Measurements from ENCODE around the gene SLC25A36. TPM values are rescaled to one million over a fixed set of nuclear protein-coding genes. Genes with fewer than 3 reads are reported as not detected.
"Not testable (repeated sequence)": the region's sequence is repeated elsewhere in the genome, so short reads cannot be mapped to it uniquely, and the experiment has no call there.

Gene SLC25A36
- total RNA-seq, 1 donor from 2014 or later: 60.6 TPM

DNA sequence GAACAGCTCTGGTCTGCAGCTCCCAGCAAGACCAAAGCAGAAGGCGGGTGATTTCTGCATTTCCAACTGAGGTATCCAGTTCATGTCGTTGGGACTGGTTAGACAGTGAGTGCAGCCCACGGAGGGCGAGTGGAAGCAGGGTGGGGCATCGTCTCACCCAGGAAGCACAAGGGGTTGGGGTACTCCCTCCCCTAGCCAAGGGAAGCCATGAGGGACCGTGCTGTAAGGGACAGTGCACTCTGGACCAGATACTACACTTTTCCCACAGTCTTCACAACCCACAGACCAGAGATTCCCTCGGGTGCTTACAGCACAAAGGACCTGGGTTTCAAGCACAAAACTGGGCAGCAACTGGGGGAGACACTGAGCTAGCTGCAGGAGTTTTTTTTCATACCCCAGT lies 8.5 kb upstream of the SLC25A36 start:
- no peak for DNase-seq

DNA sequence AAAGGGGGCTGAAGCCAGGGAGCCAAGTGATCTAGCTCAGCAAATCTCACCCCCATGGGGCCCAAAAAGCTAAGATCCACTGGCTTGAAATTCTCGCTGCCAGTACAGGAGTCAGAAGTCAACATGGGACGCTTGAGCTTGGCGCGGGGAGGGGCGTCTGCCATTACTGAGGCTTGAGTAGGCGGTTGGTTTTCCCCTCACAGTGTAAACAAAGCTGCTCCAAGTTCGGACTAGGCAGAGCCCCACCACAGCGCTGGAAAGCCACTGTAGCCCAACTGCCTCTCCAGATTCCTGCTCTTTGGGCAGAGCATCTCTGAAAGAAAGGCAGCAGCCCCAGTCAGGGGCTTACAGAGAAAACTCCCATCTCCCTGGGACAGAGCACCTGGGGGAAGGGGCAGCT lies 8.1 kb upstream of the SLC25A36 start:
- no peak for DNase-seq

DNA sequence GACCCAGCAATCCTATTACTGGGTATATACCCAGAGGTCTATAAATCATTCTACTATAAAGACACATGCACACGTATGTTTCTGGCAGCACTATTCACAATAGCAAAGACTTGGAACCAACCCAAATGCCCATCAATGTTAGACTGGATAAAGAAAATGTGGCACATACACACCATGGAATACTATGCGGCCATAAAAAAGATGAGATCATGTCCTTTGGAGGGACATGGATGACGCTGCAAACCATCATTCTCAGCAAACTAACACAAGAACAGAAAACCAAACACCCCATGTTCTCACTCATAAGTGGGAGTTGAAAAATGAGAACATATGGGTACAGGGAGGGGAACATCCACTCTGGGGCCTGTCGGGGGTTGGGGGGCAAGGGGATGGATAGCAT lies 2.3 kb upstream of the SLC25A36 start:
- not testable (repeated sequence) for DNase-seq

DNA sequence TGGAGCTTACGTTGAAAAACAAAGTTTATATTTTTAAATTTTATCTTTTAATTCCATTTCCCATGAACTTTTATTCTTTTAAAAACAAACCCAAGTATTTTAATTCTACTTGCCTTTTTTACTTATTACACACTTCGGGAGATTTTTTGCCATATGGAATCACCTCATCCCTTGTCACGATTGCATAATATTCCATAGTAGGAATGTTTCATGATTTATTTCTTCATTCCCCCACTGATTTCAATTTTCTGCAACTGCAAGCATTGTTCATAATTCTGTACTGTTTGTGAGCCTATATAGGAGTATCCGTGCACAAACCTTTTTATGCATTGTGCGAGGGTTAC lies 574 bp upstream of the SLC25A36 start:
- DNase-seq: no peak

DNA sequence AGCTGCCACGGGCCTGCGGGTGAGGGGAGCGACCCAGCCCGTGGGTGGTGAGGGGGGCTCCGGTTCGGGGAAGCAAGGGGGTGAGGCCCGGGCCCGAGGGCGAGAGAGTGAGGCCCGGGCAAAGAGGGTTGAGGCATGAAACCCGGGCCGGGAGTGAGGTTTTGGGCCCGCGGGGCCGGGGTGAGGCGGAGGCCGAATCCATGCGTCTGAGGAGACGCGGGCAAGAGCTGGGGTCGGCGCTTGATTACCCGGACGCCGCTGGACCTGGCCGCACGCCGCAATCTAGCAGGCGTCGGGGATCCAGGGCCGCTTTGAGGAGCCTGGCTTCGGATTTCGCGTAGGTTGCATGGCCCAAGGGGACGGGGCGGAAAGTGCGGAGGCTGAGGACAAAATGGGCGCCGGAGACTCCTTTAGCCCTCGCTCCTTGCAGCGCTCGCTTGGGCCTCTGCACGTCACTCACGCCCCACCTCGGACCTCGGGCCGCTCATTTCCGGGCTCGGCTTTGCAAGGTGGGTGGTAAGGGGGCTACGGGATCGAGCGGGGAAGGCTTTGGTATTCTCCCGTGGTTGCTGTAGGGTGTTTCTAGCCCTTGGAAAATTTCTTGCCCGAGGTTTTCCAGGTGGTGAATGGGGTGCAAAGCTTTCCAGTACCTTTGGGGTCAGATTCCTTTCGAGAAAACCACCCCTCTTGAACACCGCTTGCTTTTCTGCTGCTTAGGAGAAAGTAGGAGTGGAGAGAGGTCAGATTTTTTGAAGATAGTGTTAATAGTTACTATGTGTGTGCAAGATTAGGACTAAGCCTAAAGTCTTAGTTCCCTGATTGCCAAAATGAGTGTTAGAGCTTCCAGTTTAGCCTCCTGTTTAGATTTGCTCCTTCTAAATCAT lies 827 bp downstream of the SLC25A36 start:
- DNase-seq: peak; percentile 75

DNA sequence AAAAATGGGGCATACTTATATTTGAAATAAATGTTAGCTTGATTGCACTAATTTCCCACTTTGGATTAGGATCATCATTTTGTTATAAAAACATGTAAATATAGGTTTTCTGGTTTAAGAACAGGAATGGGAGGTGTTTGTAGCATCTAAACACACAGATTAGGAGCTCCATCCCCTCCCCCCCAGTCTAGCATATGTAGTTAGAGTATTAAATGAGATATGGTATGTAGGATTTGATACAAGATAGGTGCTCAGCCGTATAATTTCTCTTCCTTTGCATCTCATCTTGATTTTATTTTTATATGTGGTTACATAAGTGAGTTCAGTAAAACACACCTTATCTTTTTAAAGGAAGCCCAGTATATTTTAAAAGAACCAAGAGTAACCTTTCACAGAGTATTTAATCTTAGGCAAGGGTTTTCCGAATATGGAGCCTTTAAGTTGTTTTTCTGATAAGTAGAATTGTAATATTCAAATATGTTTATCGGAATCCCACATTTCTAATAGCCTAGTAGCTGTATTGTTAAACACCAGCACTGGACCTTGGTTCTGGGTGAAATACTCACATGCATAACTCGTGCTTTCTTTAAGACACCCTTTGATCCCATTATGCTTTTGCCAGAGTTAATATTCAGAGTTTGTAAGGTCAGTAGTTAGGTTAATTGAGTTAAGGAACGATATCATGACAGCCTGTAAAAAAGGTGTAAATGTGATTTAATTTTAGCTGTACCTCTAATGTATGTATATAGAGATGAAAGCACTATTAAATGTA lies 2.3 kb downstream of the SLC25A36 start:
- no peak for DNase-seq

DNA sequence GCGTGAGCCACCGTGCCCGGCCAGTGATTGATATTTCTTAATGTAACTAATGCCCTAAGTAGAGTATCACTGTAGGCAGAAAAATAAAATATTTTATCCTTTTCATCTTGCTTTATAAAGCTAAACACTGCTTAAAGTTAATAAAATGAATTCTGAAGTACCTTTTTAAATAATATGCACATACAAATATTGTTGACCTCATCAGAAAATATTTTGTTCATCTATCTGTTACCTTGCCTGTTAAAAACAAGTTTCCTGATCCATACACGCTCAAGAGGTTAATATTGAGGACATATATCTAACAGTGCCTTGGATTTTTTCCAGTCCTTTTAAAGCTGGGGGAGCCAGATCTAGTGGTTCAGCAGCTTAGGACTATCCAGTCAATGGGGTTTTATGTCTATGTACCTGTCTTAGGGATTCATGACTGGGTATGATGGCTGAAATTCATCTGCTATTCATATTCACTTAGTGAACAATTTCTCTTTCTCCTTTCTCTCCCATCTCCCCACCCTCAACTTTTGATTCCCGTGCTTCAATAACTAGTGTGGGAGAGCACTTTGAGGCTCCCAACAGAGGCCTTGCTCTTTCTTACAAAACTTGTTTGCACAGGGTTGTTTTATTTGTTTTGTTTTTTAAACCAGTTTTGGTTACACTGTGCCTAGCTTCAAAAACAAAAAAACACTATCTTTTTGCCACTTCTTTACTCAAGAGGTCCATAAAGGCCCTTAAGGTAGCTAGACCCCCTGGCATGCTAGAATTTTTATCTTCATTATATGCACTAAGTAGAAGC lies 7.0 kb downstream of the SLC25A36 start:
- DNase-seq: no peak

DNA sequence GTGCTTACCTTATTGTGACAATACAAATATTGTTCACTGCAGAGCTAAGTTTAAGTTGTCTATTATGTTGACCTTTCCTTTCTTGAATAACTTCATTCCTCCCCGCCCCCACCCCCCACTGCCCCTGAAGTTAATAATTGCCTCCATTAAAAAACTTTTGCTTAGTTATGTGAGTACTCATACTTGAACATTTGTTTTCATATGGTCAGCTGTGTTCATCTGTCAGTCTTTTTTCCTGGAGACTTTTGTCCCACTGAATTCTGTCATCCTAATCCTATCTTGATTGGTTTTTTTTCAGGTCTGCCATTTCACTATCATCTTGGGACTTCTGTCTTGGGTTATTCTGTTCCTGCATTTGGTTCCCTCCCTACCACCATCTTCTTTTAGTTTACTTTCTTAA lies 8.5 kb downstream of the SLC25A36 start:
- DNase-seq: no peak

DNA sequence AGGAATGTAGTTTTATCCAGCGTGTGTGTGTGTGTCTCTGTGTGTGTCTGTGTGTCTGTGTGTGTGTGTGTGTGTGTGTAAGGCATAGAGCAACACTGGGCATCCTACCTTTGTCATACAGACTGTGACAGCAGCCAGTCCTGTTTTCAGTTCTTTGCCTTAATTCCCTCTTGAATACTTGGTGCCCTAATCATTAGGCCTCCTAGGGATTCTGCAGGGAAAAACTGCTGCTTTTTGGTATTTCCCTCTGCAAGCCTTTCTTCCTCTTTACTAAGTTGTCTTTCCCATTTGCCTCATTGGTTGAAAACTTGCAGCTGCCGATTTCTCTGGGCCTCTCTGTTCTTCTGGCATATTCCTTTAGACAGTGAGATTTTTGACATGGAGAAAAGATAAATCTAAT lies 9.2 kb downstream of the SLC25A36 start:
- DNase-seq: no peak

DNA sequence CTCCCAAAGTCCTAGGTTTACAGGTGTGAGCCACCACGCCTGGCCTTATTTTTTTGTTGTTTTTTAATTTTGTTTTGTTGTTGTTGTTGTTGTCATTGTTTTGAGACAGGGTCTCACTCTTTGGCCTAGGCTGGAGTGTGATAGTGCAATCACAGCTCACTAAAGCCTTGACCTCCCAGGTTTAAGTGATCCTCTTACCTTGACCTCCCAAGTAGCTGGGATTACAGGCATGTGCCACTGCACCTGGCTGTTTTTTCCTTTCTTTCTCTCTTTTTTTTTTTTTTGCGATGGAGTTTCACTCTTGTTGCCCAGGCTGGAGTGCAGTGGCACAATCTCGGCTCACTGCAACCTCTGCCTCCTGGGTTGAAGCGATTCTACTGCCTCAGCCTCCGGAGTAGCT lies 10.1 kb downstream of the SLC25A36 start:
- DNase-seq: not testable (repeated sequence)

DNA sequence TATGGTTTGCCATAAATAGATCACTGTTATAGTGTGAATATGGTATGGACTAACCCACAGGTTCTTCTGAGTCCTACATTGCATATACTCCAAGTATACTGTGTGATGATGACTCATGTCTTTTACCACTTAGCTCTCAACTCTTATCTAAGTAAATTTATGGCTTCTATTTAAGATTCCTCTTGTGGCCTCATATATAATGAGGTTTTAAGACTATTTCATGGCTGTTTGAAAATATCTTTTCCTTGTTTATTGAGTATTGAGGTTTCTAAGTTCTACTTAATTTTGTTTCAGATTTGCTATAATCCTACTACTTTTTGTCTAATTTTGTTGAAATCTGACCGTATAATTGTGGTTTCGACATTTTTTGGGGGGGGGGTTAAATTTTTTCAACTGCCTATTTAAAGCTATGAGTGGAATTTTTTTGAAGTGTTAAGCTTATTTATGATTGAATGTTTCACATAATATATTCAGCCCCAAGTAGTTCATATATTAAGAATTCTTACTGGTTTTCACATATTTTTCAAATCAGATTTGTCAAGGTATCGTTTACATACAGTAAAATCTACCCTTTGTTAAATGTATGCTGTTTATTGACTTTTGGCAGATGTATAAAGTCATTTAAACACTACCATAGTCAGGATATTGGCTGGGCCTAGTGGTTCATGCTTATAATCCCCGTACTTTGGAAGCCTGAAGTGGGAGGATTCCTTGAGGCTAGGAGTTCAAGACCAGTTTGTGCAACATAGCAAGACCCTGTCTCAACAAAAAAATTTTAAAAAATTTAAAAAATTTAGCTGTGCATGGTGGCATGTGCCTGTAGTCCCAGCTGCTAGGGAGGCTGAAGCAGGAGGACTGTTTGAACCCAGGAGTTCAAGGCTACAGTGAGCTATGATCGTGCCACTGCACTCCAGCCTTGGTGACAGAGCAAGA lies 11.7 kb downstream of the SLC25A36 start:
- DNase-seq: peak; percentile 13

DNA sequence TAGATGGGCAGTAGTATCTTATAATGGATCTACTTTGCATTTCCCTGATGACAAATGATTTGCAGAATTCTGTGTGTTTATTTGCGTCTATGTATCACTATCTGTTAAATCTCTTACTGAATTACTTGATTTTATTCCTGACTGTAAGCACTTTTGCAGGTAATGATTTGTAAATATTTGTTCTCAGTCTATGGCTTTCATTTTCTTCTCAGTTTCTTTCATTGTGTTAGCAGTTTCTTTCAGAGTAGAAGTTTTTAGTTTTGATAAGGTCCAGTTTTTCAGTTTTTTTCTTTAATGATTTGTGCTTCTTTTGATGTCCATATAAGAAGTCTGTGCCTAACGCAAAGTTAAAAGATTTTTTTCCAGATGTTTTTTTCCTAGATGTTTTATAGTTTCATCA lies 12.9 kb downstream of the SLC25A36 start:
- no peak for DNase-seq

DNA sequence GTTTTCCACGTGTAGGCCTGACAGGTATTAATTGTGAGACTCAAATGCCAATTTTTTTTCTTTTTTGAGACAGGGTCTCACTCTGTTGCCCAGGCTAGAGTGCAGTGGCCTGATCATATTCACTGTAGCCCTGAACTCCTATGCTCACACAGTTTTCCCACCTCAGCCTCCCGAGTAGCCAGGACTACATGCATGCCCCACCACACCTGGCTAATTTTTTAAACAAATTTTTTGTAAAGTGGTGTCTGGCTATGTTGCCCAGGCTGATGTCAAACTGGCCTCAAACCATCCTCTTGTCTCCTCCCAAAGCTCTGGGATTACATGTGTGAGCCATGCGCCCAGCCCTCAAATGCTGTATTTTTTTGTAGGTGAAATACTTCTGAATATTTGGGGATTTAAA lies 14.0 kb downstream of the SLC25A36 start:
- DNase-seq: no peak

DNA sequence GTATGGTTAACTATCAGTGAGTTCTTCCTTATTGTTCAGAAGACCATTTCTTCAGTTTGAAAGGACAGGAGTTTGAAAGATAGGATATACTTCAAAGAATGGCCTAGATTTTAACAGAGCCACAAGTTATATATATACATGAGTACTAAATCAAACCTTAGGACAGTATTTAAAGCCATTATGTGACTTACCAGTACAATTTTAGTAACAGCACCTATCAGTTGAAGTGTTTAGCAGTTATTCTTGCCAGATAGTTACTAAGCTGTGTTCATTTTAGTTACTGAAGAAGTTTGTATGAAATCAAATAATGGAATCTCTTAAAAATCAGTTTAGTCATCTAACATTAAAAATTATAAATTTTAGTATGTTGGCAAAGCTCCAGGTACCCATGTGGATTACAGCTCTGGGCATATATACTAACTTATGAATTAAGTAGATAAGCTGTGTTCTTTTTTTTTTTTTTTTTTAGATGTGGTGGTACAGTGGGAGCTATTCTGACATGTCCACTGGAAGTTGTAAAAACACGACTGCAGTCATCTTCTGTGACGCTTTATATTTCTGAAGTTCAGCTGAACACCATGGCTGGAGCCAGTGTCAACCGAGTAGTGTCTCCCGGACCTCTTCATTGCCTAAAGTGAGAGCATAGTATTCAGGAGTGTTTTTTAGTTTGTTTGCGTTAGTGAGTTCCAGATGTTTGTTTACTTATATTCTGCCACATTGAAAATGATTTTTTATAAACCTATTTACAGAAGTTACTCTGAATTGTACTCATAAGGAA lies 14.6 kb downstream of the SLC25A36 start:
- no peak for DNase-seq

DNA sequence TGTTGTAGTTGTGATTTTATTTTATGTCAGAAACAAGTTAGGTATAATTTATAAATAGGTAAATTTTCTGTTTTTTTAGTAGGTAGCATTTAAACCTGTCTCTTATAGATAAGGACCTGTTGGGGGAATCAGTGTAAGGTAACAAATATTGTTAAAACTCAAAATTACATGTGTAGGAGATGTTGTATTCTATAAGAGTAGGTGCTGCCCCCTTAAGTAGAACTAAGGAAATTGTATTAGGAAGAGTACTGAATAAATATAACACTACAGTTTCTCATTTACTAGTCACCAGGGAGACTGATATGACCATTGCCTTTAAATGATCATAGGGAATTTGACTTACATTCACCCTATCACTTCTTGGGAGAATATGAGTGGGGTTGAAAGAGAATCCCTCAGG lies 31.2 kb downstream of the SLC25A36 start:
- peak; percentile 30 for DNase-seq

DNA sequence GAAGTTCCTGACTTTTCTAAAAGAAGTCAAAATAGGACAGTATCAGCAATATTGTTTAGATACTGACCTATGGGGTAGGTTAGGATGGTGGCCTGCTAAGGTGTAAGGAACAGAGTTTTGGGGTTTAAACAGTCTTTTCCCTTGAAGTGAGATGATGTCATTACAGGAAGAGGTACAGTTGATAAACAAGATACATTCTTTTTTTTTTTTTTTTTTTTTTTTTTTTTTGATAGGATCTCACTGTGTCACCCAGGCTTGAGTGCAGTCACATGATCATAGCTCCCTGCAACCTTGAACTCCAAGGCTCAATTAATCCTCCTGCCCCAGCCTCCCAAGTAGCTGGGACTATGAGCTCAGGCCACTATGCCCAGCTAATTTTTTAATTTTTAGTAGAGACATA lies 33.3 kb downstream of the SLC25A36 start:
- DNase-seq: no peak

DNA sequence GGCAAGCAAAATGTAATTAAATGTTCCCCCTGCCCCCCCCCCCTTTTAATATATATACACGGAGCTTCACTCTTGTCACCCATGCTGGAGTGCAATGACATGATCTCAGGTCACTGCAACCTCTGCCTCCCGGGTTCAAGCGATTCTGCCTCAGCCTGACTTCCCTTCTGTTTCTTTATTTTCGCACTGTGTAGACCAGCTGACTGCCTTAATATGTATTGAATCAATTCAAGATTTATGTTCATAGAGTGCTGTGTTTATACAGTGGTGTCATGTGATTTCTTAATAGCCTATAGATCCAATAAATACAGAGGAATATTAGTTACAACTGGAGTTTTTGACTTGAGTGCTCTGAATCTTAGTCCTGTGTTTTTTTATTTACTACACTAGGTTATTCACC lies 39.0 kb downstream of the SLC25A36 start:
- no peak for DNase-seq

DNA sequence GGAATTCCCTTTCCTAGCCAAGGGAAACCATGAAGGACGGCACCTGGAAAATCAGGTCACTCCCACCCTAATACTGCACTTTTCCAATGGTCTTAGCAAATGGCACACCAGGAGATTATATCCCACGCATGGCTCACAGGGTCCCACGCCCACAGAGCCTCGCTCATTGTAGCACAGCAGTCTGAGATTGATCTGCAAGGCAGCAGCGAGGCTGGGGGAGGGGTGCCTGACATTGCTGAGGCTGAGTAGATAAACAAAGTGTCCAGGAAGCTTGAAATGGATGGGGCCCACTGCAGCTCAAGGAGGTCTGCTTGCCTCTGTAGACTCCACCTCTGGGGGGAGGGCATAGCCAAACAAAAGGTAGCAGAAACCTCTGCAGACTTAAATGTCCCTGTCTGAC lies 46.2 kb downstream of the SLC25A36 start:
- not testable (repeated sequence) for DNase-seq

DNA sequence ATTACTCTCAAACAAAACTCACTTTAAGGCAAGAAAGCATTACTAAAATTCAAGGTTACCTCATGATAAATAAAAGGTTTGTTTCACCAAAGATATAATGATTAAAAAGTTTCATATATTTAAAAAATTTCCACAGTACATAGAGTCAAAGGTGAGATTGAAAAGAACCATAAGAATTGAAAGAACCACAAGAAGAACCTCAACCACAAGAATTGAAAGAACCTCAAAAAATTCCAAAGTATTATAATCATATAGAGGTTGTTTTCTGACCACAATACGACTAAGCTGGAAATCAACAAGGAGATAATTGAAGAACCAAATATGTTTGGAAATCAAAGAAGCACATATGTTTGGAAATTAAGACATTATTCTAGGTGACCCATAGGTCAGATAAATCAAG lies 52.7 kb downstream of the SLC25A36 start:
- DNase-seq: no peak

DNA sequence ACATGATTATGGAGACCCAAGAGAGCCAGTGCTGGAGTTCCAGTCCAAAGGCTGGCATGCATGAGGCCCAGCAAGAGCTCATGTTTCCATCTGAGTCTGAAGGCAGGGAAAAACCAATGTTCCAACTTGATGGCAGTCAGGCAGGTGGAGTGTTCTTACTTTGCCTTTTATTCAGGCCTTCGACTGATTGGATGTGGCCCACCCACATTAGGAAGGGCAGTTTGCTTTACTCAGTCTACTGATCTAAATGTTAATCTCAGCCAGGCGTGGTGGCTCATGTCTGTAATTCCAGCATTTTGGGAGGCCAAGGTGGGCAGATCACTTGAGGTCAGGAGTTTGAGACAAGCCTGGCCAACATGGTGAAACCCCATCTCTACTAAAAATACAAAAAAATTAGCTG lies 53.2 kb downstream of the SLC25A36 start:
- not testable (repeated sequence) for DNase-seq

DNA sequence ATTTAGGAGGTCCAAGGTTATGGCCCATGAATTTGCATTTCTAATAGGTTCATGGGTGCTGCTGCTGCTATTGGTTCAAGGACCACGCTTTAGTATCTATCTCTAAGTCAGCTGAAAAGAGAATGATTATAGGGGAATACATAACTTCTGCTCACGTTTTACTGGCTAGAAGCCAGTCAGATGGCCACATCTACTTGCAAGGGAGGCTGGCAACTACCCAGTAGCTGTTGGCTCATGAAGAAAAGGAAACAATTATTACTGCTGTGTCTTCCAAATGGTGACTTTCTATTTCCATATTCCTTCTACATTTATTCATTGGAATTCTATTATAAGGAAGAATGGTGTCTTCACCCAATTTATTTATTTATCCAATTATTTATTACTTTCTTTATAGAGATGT lies 54.2 kb downstream of the SLC25A36 start:
- no peak for DNase-seq
